SHP77 (cell line): ENCODE results near the gene SLC25A41.
"Not testable (repeated sequence)": the region's sequence is repeated elsewhere in the genome, so short reads cannot be mapped to it uniquely, and the experiment has no call there.

Source experiments
- DNase-seq, 2 experiments: peaks; one replicate each; lab custom pipeline; 2025; lab: John Stamatoyannopoulos, UW

Gene SLC25A41

GRCh38 chr19:6428692-6429418 is 4.7 kb downstream of the SLC25A41 start:
- not testable (repeated sequence) for DNase-seq

GRCh38 chr19:6427131-6427530 is 6.4 kb downstream of the SLC25A41 start:
- no peak for DNase-seq

GRCh38 chr19:6425732-6426620 is 7.6 kb downstream of the SLC25A41 start:
- DNase-seq: peak; percentile 6 to 11

GRCh38 chr19:6424939-6425731 is 8.4 kb downstream of the SLC25A41 start:
- peak; percentile 99 to 100 for DNase-seq

- no peak for DNase-seq
These were observed 9.2 kb downstream of the SLC25A41 start, which contains the start of gene KHSRP for GRCh38 chr19:6424195-6424938. Gene KHSRP, minus strand, starts transcription at chr19:6424811. Its CDS starts 110 bp downstream, at chr19:6424701.

- DNase-seq: no peak
These were observed 9.9 kb downstream of the SLC25A41 start for GRCh38 chr19:6423499-6424194.

GRCh38 chr19:6421075-6422014 is 12.2 kb downstream of the SLC25A41 start:
- DNase-seq: no peak

GRCh38 chr19:6418562-6418932 is 15.0 kb downstream of the SLC25A41 start:
- no peak for DNase-seq

GRCh38 chr19:6417713-6418561 is 15.6 kb downstream of the SLC25A41 start:
- DNase-seq: no peak

GRCh38 chr19:6416658-6417405 is 16.7 kb downstream of the SLC25A41 start:
- no peak for DNase-seq

GRCh38 chr19:6415591-6416190 is 17.9 kb downstream of the SLC25A41 start:
- no peak for DNase-seq

GRCh38 chr19:6414793-6415590 is 18.6 kb downstream of the SLC25A41 start:
- DNase-seq: no peak

- DNase-seq: no peak
These were observed 19.6 kb downstream of the SLC25A41 start for GRCh38 chr19:6413721-6414643.

- no peak for DNase-seq
These were observed 20.3 kb downstream of the SLC25A41 start for GRCh38 chr19:6413291-6413690.

GRCh38 chr19:6412447-6413091 is 21.0 kb downstream of the SLC25A41 start:
- DNase-seq: peak in 1 of 2 experiments; percentile 8
